Immature natural killer cell (primary cell): ENCODE data around the gene PTPRK. TPM values are rescaled to one million over a fixed set of nuclear protein-coding genes. Genes with fewer than 3 reads are reported as not detected.

Source experiments
- DNase-seq, 3 donors: peaks; one replicate each; pipeline ENCODE4 v3.0.0; 2022; ENCODE audit warnings: mixed read lengths in 1 of 3
- H3K27ac Mint-ChIP-seq, 6 donors: one replicate each; pipeline ENCODE4 v1.8.0; 2020; ENCODE audit warnings: mixed read lengths in 6 of 6, mild to moderate bottlenecking in 5 of 6, inconsistent platforms in 4 of 6, moderate library complexity in 3 of 6
- H3K27me3 Mint-ChIP-seq, 3 donors: one replicate each; pipeline ENCODE4 v1.8.0; 2020 to 2021; ENCODE audit warnings: low read depth in 3 of 3, mild to moderate bottlenecking in 3 of 3, mixed read lengths in 3 of 3, moderate library complexity in 3 of 3, inconsistent platforms in 1 of 3
- H3K36me3 Mint-ChIP-seq, 3 donors: one replicate each; pipeline ENCODE4 v1.8.0; 2020; ENCODE audit warnings: mixed read lengths in 3 of 3, inconsistent platforms in 2 of 3, mild to moderate bottlenecking in 2 of 3
- H3K4me1 Mint-ChIP-seq, 2 donors: one replicate each; pipeline ENCODE4 v1.8.0; 2020; ENCODE audit warnings: inconsistent platforms in 2 of 2, mild to moderate bottlenecking in 2 of 2, mixed read lengths in 2 of 2, moderate library complexity in 1 of 2
- H3K4me3 Mint-ChIP-seq, 5 donors: one replicate each; pipeline ENCODE4 v1.8.0; 2020; ENCODE audit warnings: mild to moderate bottlenecking in 5 of 5, mixed read lengths in 5 of 5, inconsistent platforms in 3 of 5, moderate library complexity in 3 of 5
- H3K9me3 Mint-ChIP-seq, 6 donors: one replicate each; pipeline ENCODE4 v1.8.0; 2020; ENCODE audit warnings: mild to moderate bottlenecking in 6 of 6, mixed read lengths in 6 of 6, inconsistent platforms in 4 of 6, moderate library complexity in 3 of 6
- polyA plus RNA-seq, 3 donors: library from polyadenylated mRNA; unstranded; fragments of 300-500 nt; fragmentation: Illumina TruSeq; gene quantifications; one replicate each; pipeline ENCODE4 v1.2.3, GENCODE V29; 2021

The PTPRK gene
- polyA plus RNA-seq, 3 donors from 2014 or later, result not detected

DNA sequence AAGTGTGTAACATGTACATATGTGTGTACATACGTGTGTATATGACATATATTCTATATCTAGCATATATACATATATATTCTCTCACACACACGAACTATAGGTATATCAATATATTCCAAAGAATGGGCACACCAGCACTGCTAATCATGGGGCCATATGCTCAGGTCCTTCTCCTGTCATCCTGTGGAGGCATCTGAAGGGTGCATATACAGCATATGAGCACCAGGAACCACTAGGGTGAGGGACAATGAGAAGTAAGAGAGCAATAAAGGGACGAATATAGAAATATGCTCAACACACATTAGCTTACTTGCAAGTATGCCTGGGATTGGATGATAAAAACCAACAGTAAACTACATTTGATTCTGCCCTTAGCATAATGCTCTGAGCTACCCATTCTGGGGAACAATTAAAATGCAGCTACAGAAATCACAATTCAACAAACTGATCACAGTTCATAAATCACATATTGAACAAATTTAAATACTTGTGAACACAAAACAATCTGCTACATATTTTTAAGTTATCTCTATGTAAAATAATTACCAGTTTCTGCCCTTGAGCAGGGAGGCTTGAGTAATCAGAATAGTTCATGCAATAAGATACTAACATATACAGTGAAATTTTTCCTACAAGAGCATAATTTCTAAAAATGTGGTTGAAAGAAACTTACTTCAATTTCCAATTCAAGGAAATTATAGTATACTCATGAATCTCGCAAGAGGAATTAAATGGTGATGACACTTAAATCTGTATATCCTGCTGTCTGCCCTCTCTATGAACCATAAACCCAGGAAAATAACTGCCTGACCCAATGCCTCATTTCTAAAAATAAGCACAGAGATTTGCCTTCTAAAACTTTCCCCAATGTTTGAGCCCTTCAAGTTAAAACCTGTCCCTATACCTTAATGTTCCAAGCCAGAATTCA is 347.4 kb downstream of the PTPRK start:
- Mint-ChIP-seq H3K27ac (no peak overlapping the region), H3K9me3 (no peaks in the 10 kb centered on the region), H3K36me3 (no peaks in the 10 kb centered on the region), H3K4me3 (no peak overlapping the region), H3K4me1 (no peaks in the 10 kb centered on the region), H3K27me3 (peaks cover 0 to 2% (median 0%) of the 10 kb centered on the region in 3 donors)
- DNase-seq, result no peak

DNA sequence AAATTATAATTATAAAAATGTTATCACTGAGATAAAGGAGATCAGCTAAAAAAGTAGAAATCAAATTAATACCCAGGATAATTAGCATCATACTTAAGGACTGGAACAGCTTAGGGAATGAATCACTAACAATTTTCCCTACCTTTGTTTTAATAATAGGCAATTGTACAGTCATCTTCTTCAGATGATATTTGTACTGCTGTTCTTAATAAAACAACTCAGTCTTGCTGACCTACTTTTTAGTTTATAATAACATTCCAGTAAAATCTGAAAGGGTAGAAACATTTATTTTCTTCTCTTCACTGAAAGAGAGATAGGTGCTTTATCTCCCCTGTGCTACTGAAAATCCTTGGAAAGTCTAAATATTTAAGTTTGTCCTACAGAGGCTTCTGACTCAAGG is 348.3 kb downstream of the PTPRK start:
- no peak for DNase-seq
- Mint-ChIP-seq H3K36me3 (no peaks in the 10 kb centered on the region), H3K9me3 (no peaks in the 10 kb centered on the region), H3K27me3 (peaks cover 0 to 2% (median 0%) of the 10 kb centered on the region in 3 donors), H3K27ac (no peak overlapping the region), H3K4me1 (no peaks in the 10 kb centered on the region), H3K4me3 (no peak overlapping the region)

DNA sequence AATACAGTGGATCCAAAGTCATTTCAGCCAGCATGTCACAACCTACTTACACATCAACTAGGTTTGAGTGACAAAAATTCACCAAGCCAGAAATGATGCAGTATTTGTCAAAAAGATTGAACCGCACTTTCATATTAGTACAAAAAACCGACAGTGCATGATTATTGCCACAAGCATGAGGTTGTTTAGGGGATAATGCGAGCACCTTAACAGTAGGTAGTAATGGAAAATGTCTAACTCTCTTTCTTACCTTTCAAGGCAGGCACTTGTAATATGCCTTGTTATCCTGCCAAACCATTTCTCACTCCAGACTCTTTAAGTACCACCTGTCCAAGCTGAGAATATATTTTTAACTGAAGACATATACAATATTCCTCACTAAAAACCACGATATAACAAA is 349.2 kb downstream of the PTPRK start:
- Mint-ChIP-seq H3K36me3 (no peaks in the 10 kb centered on the region), H3K9me3 (no peaks in the 10 kb centered on the region), H3K4me1 (no peaks in the 10 kb centered on the region), H3K27me3 (peaks cover 0 to 2% (median 0%) of the 10 kb centered on the region in 3 donors), H3K27ac (no peak overlapping the region), H3K4me3 (no peak overlapping the region)
- no peak for DNase-seq

DNA sequence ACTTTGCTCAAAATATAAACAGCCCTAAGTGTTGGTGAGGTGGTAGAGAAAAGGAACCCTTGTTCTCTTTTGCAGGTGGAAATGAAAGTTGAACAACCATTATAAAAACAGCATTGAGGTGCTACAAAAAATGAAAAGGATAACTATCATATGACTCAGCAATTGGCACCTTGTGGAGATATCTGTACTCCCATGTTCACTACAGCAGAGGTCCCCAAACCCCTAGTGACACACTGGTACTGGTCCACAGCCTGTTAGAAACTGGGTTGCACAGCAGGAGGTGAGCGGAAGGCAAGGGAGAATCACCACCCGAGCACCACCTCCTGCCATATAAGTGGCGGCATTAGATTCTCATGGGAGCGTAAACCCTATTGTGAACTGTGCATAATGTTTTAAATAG is 352.2 kb downstream of the PTPRK start:
- Mint-ChIP-seq H3K4me1 (no peaks in the 10 kb centered on the region), H3K9me3 (no peaks in the 10 kb centered on the region)
- DNase-seq, result no peak

DNA sequence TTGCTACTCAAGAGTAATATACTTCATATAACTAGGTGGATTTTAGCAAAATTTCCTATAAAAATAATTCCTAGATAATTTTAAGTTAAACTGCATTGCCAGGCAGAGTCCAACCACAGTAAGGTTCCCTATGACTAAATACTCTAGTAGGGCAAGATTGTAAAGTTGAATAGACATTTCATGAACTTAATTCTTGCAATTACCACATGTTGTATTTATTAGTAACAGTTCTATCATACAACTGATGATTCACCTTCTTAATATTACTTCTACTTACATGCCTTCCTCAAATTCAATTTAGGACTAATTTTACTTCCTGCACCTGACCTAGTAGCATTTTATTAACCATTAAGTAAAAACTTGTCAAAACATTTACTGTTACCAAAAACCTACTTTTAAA is 352.8 kb downstream of the PTPRK start:
- H3K27me3 Mint-ChIP-seq, result no peaks in the 10 kb centered on the region
- no peaks in the 10 kb centered on the region for H3K9me3 Mint-ChIP-seq
- no peak overlapping the region for H3K27ac Mint-ChIP-seq
- no peaks in the 10 kb centered on the region for H3K36me3 Mint-ChIP-seq
- no peak for DNase-seq
- no peaks in the 10 kb centered on the region for H3K4me1 Mint-ChIP-seq
- no peak overlapping the region for H3K4me3 Mint-ChIP-seq

More for the DNA sequence above, 352.2 kb downstream of the PTPRK start:
- Mint-ChIP-seq H3K4me3 (no peak overlapping the region), H3K27me3 (no peaks in the 10 kb centered on the region), H3K36me3 (no peaks in the 10 kb centered on the region), H3K27ac (no peak overlapping the region)

DNA sequence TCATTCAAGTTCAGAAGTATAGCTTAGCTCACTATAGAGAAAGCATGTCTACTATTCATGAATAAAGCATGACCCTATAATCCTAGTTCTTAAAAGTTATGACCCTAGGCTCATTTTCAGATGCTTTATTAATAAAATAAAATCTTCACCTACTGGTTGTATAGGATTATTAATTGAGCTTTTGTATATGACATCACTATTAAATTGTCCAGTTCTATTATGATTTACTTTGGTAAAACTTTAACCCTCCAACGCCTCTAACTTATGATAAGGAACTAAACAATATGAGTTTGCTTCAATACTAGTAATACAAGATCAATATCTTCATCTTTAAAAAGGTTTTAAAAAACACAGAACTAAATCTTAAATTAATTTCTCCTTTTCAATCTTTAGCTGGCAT is 356.1 kb downstream of the PTPRK start:
- no peaks in the 10 kb centered on the region for H3K4me1 Mint-ChIP-seq
- H3K4me3 Mint-ChIP-seq, result no peak overlapping the region
- no peaks in the 10 kb centered on the region for H3K9me3 Mint-ChIP-seq
- H3K27ac Mint-ChIP-seq, result no peak overlapping the region
- H3K36me3 Mint-ChIP-seq, result no peaks in the 10 kb centered on the region
- no peak for DNase-seq
- no peaks in the 10 kb centered on the region for H3K27me3 Mint-ChIP-seq

DNA sequence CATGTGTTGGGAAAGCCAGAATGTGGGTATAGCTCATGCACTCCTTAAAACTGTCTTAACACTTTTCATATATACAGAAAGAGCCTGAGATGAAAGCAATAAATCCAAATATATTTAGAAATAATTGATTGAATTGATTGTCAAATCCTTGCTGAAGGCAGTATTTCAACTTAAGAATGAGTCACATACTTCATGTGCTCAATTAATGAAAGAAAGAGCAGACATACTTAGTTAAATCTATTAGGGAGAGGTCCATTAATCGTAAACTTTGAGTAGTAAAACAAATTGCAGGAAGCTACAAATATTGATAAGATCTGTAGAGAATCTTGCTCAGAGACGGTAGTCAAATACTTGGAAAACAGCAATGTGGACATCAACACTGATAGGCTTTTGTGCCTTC is 358.0 kb downstream of the PTPRK start:
- no peak overlapping the region for H3K27ac Mint-ChIP-seq
- peaks cover 0 to 15% of the 10 kb centered on the region in 2 donors for H3K4me1 Mint-ChIP-seq
- peaks cover 0 to 1% (median 0%) of the 10 kb centered on the region in 3 donors for H3K27me3 Mint-ChIP-seq
- H3K36me3 Mint-ChIP-seq, result no peaks in the 10 kb centered on the region
- no peak overlapping the region for H3K4me3 Mint-ChIP-seq
- DNase-seq, result no peak
- no peaks in the 10 kb centered on the region for H3K9me3 Mint-ChIP-seq

DNA sequence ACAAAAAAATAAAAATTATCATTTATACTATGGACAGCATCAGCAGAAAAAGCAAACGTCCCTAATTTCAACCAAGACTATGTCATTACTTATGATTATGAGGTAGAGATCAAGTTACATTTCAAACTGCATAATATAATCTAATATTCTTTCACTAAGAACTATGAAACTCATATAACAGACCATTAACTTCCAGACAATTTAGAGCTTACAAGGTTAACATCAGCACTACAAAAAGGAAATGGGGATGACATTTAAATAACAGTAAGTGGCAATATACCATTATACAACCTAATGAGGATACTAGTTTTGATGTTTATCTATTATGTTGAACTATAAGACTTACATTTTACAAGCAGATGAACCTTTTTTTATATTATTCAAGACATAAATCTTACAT is 358.6 kb downstream of the PTPRK start:
- no peak for DNase-seq
- Mint-ChIP-seq H3K4me3 (no peak overlapping the region), H3K27ac (no peak overlapping the region), H3K27me3 (peaks cover 0 to 1% (median 0%) of the 10 kb centered on the region in 3 donors), H3K4me1 (peaks cover 0 to 15% of the 10 kb centered on the region in 2 donors), H3K36me3 (no peaks in the 10 kb centered on the region), H3K9me3 (no peaks in the 10 kb centered on the region)

DNA sequence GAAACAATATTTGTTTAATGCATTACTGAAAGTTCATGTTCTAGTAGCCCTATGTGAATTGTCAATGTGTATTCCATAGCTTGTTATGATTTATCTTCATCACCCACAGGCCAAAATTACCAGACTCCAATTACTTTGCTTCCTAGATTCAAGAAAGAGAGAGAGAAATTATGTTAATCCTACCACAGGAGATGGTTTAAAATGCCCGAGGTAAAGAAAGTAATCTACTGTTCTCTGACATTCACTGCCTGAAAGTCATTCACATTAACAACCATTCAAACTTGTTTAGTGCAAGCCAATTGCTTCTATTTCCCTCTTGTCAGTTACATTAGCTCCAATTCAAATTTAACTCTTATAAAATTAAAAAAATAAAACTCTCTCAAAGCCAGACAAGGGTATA is 359.1 kb downstream of the PTPRK start:
- no peak for DNase-seq
- no peak overlapping the region for H3K4me3 Mint-ChIP-seq
- no peaks in the 10 kb centered on the region for H3K36me3 Mint-ChIP-seq
- no peak overlapping the region for H3K27ac Mint-ChIP-seq
- peaks cover 0 to 15% of the 10 kb centered on the region in 2 donors for H3K4me1 Mint-ChIP-seq
- peaks cover 0 to 1% (median 0%) of the 10 kb centered on the region in 3 donors for H3K27me3 Mint-ChIP-seq
- H3K9me3 Mint-ChIP-seq, result no peaks in the 10 kb centered on the region

DNA sequence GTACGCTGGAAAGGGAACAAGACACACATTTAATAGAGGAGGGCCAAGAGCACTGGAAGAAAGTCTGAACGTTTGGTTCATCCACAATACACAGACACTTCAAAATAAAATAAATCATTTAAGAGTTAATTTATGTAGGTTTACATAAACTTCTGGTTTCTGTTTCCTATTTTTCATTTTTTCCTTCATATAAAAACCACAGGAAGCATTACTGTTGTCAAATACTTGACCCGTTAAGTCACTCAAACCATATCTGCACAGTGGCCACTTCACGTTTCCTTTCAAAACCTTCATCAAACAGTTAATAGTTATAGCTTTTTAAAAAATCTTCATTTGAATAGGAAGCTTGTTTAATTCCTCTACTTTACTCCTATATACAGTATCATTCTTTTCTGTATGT is 361.9 kb downstream of the PTPRK start:
- Mint-ChIP-seq H3K27ac (no peak overlapping the region), H3K36me3 (no peaks in the 10 kb centered on the region), H3K9me3 (no peaks in the 10 kb centered on the region), H3K4me3 (no peak overlapping the region), H3K27me3 (peaks cover 0 to 1% (median 0%) of the 10 kb centered on the region in 3 donors), H3K4me1 (peaks cover 0 to 15% of the 10 kb centered on the region in 2 donors)
- DNase-seq, result no peak

DNA sequence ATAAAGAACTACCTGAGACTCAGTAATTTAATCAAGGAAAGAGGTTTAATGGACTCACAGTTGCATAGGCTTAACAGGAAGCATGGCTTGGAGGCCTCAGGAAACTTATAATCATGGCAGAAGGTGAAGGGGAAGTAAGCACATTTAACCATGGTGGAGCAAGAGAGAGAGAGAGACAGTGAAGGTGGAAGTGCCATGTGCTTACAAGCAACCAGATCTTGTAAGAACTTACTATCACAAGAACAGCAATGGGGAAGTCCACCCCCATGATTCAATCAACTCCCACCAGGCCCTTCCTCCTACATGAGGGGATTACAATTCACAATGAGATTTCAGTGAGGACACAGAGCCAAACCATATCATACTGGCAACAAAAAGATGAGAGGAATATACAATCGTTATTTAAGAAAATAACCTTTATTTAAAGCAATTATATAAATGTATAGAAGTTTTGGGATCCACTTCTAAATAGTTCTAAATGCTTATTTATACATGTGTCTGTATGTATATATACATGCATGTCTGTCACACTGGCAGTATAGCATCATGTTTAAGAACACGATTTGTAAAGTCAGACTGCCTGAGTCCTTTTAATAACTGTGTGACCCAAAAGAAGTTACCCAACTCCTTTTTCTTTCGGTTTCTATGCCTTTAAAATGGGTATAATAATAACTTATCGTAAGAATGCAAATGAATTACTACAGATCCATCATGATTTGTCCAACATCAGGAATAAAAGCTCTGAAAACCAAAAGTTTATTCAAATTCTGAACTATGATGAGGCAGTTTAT is 363.9 kb downstream of the PTPRK start:
- H3K4me1 Mint-ChIP-seq, result peaks cover 0 to 15% of the 10 kb centered on the region in 2 donors
- peaks cover 0 to 1% (median 0%) of the 10 kb centered on the region in 3 donors for H3K27me3 Mint-ChIP-seq
- H3K36me3 Mint-ChIP-seq, result no peaks in the 10 kb centered on the region
- H3K9me3 Mint-ChIP-seq, result no peaks in the 10 kb centered on the region
- no peak for DNase-seq
- H3K27ac Mint-ChIP-seq, result no peak overlapping the region
- H3K4me3 Mint-ChIP-seq, result no peak overlapping the region

DNA sequence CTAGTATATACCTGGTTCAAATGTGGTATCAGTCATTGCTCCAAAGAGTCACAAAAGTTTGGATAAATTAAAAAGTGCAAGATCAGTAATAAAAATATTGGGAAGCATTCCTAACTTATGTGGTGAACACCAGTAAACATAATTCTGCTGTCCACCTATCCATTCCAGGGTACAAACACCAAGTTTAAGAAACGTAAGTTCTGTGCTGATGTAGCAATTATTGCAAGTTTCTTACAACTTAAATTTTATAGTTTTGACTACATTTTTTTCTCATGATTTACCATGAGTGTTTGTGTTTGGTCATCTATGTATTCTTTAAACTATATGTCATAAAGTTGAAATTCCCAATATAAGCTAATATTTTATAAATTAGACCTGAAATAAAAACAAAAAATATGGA is 364.6 kb downstream of the PTPRK start:
- peaks cover 0 to 15% of the 10 kb centered on the region in 2 donors for H3K4me1 Mint-ChIP-seq
- no peak for DNase-seq
- H3K27ac Mint-ChIP-seq, result no peak overlapping the region
- H3K4me3 Mint-ChIP-seq, result no peak overlapping the region
- H3K9me3 Mint-ChIP-seq, result no peaks in the 10 kb centered on the region
- no peaks in the 10 kb centered on the region for H3K36me3 Mint-ChIP-seq
- peaks cover 0 to 1% (median 0%) of the 10 kb centered on the region in 3 donors for H3K27me3 Mint-ChIP-seq

DNA sequence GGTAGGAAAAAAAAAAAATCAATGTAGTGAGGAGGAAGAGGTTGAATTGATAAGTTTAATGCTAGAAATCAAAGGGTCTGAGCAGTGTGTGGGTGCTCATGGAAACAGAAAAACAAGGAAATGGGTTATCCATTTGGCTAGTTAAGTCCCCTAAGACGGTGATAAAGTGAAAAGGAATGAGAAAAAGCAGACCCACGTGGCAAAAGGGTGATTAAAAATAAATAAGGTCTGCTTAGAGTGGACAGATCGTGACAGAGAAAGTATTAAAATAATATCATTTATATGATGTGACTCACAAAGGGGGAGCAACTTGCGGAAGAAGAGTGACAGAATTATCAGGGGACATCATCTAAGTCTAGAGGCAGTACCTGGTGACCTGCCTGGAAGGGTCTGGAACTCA is 367.8 kb downstream of the PTPRK start:
- Mint-ChIP-seq H3K27ac (no peak overlapping the region), H3K36me3 (no peaks in the 10 kb centered on the region), H3K9me3 (no peaks in the 10 kb centered on the region), H3K4me3 (no peak overlapping the region), H3K27me3 (no peaks in the 10 kb centered on the region), H3K4me1 (no peaks in the 10 kb centered on the region)
- DNase-seq, result no peak

DNA sequence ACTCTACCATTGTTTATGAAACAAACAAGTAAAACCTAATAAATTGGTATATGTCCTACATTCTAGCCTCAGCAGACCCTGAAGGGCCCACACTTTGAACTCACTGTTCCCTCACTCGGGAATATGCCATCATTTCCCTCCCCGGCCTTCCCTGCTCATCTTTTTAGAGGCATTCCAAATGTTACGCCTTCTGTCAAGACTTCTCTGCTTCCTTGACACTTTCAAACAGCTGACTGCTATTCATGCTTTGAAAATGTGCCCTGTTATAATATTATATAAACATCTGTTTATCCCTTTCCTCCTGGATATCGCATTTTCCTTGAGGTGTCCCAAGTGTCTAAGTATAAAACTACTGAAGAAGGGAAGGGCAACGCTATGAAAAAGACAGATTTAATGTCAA is 370.0 kb downstream of the PTPRK start:
- Mint-ChIP-seq H3K4me1 (no peaks in the 10 kb centered on the region), H3K4me3 (no peak overlapping the region), H3K27me3 (no peaks in the 10 kb centered on the region), H3K27ac (no peak overlapping the region), H3K36me3 (no peaks in the 10 kb centered on the region), H3K9me3 (peaks cover 0 to 1% (median 0%) of the 10 kb centered on the region in 6 donors)
- DNase-seq, result no peak
